NCI-H2171 (cell line): Measurements from ENCODE around the gene CTAG1A.
"Not testable (repeated sequence)": the region's sequence is repeated elsewhere in the genome, so short reads cannot be mapped to it uniquely, and the experiment has no call there.

Experiments
- DNase-seq: peaks from one replicate; lab custom pipeline; 2025; lab: John Stamatoyannopoulos, UW

The CTAG1A gene

DNA sequence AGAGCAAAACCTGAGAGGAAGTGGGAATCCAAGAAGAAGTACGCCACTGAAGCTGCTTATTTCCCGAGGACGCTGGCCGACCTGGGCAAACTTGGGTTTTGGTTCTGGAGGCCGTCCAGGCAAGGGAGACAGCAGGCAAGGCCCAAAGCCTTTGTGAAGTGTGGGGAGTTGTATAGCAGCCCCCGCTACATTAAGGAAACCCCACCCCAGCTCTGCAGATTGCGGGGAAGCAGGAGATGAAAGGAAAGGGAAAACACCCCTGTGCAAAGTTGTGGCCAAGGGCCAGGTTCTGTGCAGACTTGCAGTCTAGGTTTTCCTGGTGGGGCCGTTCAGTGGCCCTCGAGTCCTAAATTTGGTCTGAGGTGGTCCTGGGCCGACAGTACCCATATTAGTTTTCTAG, 11.9 kb upstream of the CTAG1A start:
- DNase-seq = not testable (repeated sequence)

DNA sequence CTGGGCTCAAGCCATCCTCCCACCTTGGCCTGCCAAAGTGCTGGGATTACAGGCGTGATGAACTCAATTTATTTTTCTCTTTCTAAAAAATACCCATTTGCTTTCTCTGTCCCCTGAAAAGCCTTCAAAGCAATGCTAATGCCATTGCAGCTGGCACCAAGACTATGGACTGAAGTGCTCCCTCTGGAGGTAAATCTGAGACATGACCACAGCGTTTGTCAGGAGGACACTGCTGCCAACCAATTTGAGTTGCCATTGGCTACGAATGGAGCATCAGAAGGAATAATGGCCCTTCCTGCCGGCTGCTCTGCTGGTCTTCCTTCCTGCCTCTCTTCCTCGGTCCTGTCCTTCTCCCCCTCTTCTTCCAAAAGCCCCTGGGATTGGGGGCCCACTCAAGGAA, 9.9 kb upstream of the CTAG1A start:
- DNase-seq = not testable (repeated sequence)

DNA sequence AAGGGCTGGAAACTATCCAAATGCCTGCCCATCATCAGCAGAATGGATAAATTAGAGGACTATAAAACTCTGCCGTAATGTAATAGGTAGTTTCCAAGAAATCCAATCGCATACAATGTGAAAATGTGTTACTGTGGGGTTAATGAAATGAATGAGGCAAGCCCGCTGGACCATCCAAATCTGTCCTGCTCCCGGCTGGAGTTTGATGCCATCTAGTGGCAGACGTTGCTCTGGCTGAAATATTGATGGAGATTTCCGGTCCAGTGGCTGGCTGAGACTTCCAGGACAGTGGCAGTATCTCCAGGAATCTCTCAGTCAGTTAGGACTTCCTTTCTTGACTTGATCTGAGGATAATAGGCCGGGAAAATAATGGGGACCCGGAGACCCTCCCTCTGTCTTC, 1.9 kb upstream of the CTAG1A start:
- not testable (repeated sequence) for DNase-seq

DNA sequence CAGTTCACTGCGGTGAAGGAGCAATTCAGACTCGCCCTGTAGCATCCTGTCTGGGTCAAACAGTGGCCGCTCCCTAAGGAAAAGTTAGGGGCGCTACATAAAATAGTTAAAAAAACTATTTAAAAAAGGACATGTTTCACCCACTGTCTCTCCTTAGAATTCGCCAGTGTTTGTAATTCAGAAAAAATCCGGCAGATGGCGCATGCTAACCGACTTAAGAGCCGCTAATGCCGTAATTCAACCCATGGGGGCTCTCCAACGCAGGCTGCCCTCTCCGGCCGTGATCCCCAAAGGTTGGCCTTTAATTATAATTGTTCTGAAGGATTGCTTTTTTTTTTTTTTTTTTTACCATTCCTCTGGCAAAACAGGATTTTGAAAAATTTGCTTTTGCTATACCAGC, 5.5 kb downstream of the CTAG1A start:
- not testable (repeated sequence) for DNase-seq

DNA sequence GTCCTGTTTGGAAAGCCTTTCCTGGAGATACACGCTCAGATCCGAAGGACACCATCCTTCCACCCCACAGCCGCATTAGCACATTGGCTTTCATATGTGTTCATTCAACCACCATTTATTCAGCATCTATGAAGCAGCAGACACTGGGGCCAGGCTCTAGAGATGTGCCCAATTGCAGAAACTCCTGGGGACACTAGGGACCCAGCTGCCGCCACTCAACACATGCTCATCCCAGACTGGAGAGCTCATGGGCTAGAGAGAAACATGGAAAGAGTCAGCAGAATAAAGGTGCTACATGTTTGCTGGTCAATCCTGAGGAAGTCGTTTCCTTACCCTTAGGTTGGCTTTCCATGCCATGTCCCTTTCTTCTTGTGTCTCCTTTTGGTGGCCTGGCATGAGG, 7.6 kb downstream of the CTAG1A start:
- DNase-seq = no peak

DNA sequence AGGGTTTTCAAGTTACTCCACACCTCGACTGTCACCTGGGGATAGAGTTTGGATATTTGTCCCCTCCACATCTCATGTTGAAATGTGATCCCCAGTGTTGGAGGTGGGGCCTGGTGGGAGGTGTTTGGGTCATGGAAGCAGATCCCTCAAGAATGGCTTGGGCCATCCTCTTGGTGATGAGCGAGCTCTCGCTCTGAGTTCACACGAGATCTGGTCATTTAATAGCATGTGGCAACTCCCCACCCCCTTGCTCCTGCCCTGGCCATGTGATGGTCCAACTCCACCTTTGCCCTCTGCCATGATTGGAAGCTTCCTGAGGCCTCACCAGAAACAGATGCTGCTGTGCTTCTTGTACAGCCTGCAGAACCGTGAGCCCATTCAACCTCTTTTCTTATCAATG, 8.3 kb downstream of the CTAG1A start:
- DNase-seq = no peak

DNA sequence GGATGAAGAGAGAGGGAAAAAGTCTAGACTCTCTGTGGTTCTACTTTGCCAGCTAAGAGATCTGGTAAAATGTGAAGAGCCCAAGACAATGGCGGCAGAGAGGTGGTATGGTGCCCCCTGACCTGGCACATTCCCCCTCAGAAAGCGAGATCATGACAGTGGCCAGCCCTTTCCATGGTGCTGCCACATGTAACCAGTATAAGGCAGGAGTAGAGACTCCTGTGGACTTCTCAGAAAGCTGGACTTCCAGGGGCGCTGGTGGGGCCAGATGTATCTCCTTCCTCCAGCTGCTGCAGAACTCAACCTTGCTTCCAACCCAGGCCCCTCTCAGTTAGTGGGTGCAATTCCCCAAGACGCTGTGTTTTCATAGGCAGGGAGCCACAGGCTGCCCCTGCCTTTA, 9.6 kb downstream of the CTAG1A start:
- DNase-seq = no peak

DNA sequence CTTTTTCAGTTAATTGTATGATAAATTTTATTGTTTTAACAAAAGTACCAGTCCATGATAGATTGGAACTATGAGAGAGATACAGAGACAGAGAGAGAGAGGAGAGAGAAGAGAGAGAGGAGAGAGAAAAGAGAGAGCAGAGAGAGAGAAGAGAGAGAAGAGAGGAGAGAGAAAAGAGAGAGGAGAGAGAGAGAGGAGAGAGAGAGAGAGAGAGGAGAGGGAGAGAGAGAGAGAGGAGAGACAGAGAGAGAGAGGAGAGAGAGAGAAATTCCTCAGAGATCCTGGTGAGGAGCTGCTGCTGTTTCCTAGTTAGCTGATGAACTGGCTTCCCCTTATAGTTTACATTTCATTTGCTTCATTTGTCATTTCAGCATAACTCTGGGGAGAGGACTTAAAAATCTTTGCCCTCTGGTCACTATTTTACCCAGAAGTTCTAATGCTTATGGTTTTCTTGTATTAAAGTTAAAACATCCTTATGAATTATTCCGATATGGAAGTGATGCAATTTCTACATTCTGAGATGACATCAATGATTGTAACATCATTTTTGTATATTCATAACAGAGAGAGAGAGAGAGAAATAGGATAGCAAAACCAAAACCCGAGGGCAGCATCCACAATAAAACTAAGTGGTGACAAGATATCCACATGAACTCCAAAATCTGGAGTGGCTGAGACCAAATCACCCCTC, 10.8 kb downstream of the CTAG1A start:
- no peak for DNase-seq

DNA sequence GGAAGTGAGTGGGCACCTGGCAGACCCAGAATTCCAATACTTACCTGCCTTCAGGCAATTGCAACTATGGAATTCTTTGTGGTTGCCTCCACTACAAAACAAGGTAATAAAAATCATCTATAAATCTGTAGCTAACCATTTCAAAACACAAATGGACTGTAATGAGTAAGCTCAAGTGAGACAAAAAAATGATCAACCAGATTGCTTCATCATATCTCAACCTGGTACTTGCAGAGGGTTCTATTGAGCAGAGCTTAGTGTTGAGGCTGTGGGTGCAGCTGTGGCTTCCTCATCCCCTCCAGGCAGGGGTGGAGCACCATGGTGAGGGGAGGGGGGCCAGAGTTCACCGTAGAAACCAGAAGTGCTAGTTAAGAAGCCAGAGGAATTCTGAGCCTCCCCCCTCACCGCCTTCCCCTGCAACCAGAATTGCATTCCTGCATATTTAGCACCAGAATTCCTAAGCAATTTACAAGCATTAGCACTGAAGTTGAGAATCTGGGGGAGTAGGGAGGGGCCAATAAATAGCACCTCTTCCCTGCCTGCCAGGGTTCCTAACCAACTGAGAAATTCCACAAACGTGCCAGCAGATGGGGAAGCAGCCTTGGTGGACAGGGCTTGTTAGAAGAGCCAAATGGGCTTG, 11.5 kb downstream of the CTAG1A start:
- DNase-seq = no peak

DNA sequence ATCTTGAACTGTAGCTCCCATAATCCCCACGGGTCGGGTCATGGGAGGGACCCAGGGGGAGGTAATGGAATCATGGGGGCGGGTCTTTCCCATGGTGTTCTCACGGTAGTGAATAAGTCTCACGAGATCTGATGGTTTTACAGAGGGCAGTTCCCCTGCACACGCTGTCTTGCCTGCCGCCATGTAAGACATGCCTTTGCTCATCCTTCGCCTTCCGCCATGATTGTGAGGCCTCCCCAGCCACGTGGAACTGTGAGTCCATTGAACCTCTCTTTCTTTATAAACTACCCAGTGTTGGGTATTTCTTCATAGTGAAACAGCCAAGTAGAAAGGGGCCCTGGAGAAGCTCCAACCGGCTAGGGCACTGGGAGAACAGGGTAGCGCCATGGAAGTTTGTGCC, 12.3 kb downstream of the CTAG1A start:
- no peak for DNase-seq

DNA sequence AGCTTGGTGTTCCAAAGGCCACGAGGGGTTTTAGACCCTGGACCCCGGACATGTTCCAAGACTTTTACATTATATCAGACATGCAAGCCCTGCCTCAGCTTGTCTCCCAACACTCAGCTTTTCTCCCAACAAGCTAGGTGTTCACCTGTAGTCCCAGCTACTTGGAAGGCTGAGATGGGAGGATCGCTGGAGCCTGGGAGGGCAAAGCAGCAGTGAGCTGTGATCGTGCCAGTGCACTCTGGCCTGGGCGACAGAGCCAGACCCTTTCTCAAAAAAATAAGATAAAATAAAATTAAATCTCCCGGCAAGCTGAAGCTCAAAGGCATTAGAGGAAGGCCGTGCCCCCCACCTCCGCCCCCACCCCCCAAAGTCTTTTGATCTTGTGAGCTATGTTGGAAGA, 13.7 kb downstream of the CTAG1A start:
- DNase-seq = no peak

DNA sequence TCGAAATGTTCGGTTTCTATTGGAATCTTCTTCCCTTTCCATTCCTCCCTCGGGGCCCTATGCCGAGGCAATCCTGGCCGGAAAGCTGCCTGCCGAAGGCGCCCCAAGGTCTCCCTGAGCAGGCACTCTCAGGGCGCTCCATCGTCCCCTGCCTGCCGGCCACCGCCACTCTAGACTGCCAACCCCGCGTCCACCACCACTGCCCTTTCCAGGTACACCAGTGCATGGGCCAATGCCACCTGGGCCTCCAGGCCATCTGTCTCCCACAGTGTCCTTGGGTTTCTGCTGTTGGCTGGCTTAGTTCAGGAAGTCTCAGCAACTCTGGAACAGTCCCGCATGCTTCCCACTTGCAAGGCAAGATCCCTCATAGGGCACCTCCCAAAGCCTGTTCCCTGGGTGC, 14.6 kb downstream of the CTAG1A start:
- no peak for DNase-seq

DNA sequence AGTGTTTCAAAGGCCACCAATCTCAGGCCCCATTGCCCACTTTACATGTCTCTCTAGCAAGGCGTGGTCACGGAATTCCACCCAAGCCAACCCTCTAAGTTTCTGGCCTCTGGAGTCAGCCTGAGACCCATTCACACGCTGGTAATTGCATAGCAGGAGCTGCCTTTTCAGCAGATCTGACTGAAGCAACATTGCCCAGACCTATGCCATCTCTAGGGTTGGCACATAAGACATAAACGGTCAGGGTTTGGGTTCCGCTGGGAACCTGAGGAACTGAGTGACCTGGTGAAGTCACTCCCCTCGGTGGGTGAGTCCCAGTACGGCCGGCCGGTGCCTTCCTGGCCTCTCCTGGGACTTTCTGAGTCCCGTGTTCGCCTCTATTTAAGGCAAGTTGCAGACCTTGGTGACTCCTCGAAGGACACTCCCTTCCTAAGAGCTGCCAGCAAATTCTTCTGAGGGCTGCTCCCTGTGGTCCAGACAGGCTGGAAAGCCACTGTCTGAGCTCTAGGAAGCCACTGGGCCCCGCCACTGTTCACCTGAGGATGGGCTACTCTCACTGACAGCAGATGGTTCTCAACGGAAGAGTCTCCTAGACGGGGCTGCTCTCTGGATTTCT, 15.9 kb downstream of the CTAG1A start:
- no peak for DNase-seq

DNA sequence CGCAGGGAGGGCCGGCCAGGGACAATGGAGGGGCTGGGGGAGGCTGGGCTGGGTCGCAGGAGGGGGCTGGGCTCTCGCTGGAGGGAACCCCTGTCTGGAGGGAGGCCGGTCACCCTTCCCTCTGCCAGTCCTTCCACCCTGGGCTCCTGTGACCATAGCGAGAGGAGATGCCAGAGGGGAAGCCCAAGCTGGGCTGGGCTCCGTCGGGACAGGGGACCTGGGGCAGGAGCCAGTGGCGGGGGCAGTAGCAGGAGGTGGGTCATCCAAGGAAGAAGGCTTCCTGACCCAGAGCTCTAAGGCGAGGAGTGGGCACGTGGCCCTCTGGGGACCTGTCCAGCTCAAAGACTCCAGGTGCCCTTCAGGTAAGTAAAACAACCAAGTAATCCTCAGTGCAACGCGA, 17.3 kb downstream of the CTAG1A start:
- DNase-seq = no peak

DNA sequence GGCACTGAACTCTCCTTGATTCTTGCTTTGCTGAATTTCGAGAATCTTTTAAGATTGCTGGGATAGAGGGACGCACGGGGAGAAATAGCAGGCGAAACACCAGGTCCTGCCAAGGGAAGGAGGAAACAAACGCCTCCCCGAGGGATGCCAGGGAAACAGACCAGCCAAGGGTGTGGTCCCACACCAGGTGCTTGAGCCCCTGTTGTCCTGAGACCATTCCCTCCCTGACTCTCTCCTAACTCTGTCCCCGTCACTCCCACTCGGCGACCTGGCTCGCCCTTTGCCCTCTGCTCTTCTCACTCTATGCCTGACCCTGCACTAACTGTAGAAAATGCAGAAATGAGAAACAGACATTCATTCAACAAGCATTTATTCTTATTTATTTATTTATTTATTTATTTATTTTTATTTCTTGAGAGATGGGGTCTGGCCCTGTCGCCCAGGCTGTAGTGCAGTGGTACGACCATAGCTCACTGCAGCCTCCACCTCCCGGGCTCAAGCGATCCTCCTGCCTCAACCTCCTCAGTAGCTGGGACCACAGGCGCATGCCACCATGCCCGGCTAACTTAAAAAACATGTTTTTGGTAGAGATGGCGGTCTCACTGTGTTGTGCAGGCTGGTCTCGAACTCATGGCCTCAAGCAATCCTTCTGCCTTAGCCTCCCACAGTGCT, 18.0 kb downstream of the CTAG1A start:
- DNase-seq = no peak

DNA sequence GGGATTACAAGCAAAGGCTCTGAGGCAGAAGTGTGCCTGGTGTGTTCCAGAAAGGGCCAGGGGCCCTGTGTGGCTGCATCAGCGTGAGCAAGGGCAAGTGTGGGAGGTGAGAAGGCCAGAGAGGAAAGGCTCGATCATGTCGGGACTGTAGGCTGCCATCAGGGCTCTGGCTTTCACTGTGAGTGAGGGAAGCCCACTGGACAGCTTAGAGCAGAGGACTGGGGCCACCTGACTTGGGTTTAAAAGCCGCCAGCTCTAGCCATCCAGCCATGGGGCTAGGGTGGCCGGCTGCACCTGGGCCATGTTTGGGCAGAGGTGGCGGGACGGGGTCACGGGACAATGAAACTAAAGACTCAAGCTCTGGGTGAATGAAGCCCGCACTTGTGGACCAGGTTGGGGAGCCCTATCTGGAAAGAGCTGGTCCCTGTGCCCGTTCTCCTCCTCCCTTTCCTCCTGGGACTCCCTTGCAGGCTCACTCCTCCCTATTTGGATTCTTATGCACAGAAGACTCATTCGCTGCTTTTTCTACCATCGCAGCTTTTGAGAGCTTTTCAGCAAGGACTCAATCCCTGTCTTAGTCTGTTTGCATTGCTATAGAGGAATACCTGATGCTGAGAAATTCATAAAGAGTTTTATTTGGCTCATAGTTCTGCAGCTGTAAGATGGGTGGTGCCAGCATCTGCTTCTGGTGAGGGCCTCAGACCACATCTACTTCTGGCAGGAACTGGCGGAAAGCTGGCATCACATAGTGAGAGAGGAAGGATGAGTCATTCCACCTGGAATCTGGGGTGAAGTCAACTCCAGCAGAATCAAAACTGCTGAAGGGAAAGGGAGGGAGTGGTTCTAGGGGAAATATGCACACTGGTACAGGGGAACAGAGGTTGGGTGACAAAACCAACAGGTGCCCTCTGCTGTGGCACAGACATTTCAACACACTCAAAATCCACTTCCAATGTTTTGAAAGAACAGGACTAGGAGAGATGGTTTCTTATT, 18.8 kb downstream of the CTAG1A start:
- DNase-seq = no peak

DNA sequence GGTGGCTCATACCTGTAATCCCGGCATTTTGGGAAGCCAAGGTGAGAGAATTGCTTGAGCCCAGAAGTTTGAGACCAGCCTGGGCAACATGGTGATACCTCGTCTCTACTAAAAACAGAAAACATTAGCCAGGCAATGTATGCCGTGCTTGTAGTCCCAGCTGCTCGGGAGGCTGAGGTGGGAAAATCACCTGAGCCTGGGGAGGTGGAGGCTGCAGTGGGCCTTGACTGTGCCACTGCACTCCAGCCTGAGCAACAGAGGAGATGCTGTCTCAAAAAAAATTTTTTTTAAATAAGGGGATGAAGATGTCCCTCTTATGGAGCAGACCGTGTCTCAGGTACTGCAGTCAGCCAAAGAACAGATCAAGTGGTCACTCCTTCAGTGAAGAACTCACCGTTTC, 20.6 kb downstream of the CTAG1A start:
- DNase-seq = no peak

DNA sequence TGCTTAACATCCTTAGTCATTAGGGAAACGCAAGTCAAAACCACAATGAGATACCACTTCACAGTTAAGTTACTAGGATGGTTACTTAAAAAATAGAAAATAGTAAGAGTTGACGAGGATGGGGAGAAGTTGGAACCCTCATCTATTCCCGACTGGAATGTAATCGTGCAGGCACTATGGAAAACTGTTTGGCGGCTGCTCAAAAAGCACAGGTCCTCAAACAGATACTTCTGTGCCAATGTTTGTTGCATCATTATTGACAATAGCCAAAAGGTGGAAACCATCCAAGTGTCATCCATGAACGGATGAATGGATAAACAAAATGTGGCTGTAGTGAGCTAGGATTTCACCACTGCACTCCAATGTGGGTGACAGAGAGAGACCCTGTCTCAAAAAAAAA, 22.4 kb downstream of the CTAG1A start:
- no peak for DNase-seq

DNA sequence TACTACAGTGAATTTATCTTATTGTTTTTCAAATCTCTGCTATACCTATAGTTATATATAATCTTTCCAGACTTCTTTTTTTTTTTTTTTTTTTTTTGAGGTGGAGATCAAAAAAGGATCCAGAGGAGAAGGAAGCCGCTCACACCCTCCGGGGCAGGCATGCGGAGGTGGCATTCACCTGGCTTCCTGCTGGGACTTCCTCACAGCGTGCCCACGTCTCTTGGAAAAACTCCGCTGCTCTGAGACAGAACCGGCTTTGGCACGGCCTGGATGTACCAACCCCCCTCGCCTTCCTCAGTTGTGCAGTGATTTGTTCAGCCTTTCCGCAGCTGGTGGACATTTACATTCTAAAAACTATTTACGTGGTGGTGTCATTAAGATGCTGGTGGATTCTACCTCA, 23.0 kb downstream of the CTAG1A start:
- DNase-seq = not testable (repeated sequence)

DNA sequence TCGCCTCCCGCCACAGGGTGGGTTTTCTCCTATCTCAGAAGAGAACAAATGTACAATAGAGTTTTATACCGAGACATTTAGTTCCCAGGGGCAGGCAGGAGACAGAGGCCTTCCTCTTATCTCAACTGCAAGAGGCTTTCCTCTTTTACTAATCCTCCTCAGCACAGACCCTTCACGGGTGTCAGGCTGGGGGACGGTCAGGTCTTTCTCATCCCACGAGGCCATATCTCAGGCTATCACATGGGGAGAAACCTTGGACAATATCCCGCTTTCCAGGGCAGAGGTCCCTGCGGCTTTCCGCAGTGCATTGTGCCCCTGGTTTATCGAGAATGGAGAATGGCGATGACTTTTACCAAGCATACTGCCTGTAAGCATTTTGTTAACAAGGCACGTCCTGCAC, 23.9 kb downstream of the CTAG1A start:
- not testable (repeated sequence) for DNase-seq

DNA sequence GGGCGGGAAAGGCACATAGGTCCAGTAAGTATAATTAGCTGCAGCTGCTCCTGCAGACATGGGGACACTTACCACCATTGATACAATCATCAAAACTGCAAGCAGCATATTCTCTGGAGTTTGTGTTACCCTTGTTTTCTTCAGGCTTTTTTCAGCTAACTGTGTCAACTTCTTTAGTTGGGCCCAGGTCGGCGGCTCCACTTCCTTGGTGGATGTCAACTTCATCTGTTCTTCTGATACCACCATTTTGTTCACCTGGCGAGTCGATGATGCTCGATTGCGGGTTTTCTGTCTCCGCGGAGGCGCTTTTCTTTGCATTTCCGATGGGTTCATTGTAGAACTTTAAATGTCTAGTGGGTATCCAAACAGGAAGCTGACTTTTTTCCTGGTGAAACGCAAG, 26.2 kb downstream of the CTAG1A start:
- not testable (repeated sequence) for DNase-seq

DNA sequence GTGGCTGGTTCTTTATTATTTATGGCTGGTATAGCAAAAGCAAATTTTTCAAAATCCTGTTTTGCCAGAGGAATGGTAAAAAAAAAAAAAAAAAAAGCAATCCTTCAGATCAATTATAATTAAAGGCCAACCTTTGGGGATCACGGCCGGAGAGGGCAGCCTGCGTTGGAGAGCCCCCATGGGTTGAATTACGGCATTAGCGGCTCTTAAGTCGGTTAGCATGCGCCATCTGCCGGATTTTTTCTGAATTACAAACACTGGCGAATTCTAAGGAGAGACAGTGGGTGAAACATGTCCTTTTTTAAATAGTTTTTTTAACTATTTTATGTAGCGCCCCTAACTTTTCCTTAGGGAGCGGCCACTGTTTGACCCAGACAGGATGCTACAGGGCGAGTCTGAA, 28.7 kb downstream of the CTAG1A start:
- DNase-seq = not testable (repeated sequence)
